Neural cell (in vitro differentiated cells): ENCODE measurements around the gene CYP27B1. TPM values are rescaled to one million over a fixed set of nuclear protein-coding genes. Genes with fewer than 3 reads are reported as not detected.

Experiments
- H2AFZ ChIP-seq: fragments of 200-600, 300-800 bp; sonication (generic), shearing (Covaris generic); 2 replicates; pipeline ENCODE4 v1.6.0; 2014; ENCODE audit warnings: low read depth, mild to moderate bottlenecking, antibody characterized with exemption, low read length, moderate library complexity
- H3F3A ChIP-seq: fragments of 200-600 bp; shearing (Covaris generic); 2 replicates; pipeline ENCODE4 v1.6.1; 2016; ENCODE audit warnings: mild to moderate bottlenecking, moderate library complexity, mixed read lengths, antibody characterized with exemption, low read length; ENCODE audit not compliant: insufficient read depth, poor library complexity, severe bottlenecking
- H3K27ac ChIP-seq: fragments of 200-600, 300-800 bp; sonication (generic), shearing (Covaris generic); 2 replicates; pipeline ENCODE4 v1.5.1; 2014; ENCODE audit warnings: mild to moderate bottlenecking, low read length, moderate library complexity
- H3K27me3 ChIP-seq: fragments of 300-800, 200-600 bp; sonication (generic), shearing (Covaris generic); 2 replicates; pipeline ENCODE4 v1.6.0; 2014; ENCODE audit warnings: mild to moderate bottlenecking, low read depth, low read length, moderate library complexity; ENCODE audit not compliant: insufficient read depth
- H3K36me3 ChIP-seq: fragments of 300-800, 200-600 bp; sonication (generic), shearing (Covaris generic); 2 replicates; pipeline ENCODE4 v1.5.1; 2014; ENCODE audit warnings: mild to moderate bottlenecking, antibody characterized with exemption, low read length, moderate library complexity; ENCODE audit not compliant: insufficient read depth
- H3K4me2 ChIP-seq: fragments of 300-800, 200-600 bp; sonication (generic), shearing (Covaris generic); 2 replicates; pipeline ENCODE4 v1.6.0; 2014; ENCODE audit warnings: mild to moderate bottlenecking, low read length
- H3K4me3 ChIP-seq: fragments of 300-800, 200-600 bp; sonication (generic), shearing (Covaris generic); 2 replicates; pipeline ENCODE4 v1.5.1; 2014; ENCODE audit warnings: mild to moderate bottlenecking, low read length, moderate library complexity
- H3K79me2 ChIP-seq: fragments of 200-600 bp; shearing (Covaris generic); replicated peaks from 2 replicates; pipeline ENCODE4 v1.6.0; 2014; ENCODE audit warnings: mild to moderate bottlenecking, low read length, moderate library complexity; ENCODE audit not compliant: insufficient read depth
- H3K9ac ChIP-seq: fragments of 300-800, 200-600 bp; sonication (generic), shearing (Covaris generic); 2 replicates; pipeline ENCODE4 v1.6.1; 2016; ENCODE audit warnings: mild to moderate bottlenecking, low read length, mixed read lengths
- H3K9me2 ChIP-seq: fragments of 200-600 bp; shearing (Covaris generic); 2 replicates; pipeline ENCODE4 v1.6.1; 2016; ENCODE audit warnings: mild to moderate bottlenecking, low read length, mixed read lengths; ENCODE audit not compliant: insufficient read depth
- H3K9me3 ChIP-seq: fragments of 200-600, 300-800 bp; sonication (generic), shearing (Covaris generic); 2 replicates; pipeline ENCODE4 v1.6.1; 2016; ENCODE audit warnings: mild to moderate bottlenecking, mixed run types, low read length, moderate library complexity, mixed read lengths
- H4K20me1 ChIP-seq: fragments of 200-600 bp; shearing (Covaris generic); 2 replicates; pipeline ENCODE4 v1.6.1; 2016; ENCODE audit warnings: mild to moderate bottlenecking, mixed run types; ENCODE audit not compliant: insufficient read depth
- CTCF ChIP-seq: fragments of 450-650 bp; IDR thresholded peaks from 2 replicates; pipeline ENCODE4 v1.5.1; 2014; ENCODE audit warnings: antibody characterized with exemption, mild to moderate bottlenecking, moderate library complexity; ENCODE audit not compliant: poor library complexity, severe bottlenecking
- EP300 ChIP-seq: fragments of 450-650 bp; conservative IDR thresholded peaks from 2 replicates; pipeline ENCODE4 v1.6.1; 2014; ENCODE audit warnings: antibody characterized with exemption, mild to moderate bottlenecking, moderate library complexity; ENCODE audit not compliant: poor library complexity, severe bottlenecking
- EZH2 ChIP-seq: fragments of 200-600, 300-800 bp; shearing (Covaris generic), sonication (generic); IDR thresholded peaks from 2 replicates; pipeline ENCODE4 v1.6.1; 2014; ENCODE audit warnings: antibody characterized with exemption, low read length, borderline replicate concordance, mild to moderate bottlenecking; ENCODE audit not compliant: insufficient read depth, poor library complexity, severe bottlenecking
- MXI1 ChIP-seq: fragments of 450-650 bp; conservative IDR thresholded peaks from 2 replicates; pipeline ENCODE4 v1.6.1; 2014; ENCODE audit warnings: antibody characterized with exemption, mild to moderate bottlenecking; ENCODE audit not compliant: poor library complexity, severe bottlenecking
- POLR2AphosphoS5 ChIP-seq: IDR thresholded peaks from 2 replicates; pipeline ENCODE4 v1.6.1; 2012
- RAD21 ChIP-seq: fragments of 450-650 bp; conservative IDR thresholded peaks from 2 replicates; pipeline ENCODE4 v1.6.1; 2014; ENCODE audit warnings: antibody characterized with exemption, mild to moderate bottlenecking, moderate library complexity
- REST ChIP-seq: IDR thresholded peaks from 2 replicates; pipeline ENCODE4 v1.6.1; 2012; ENCODE audit warnings: borderline replicate concordance
- SMC3 ChIP-seq: fragments of 450-650 bp; conservative IDR thresholded peaks from 2 replicates; pipeline ENCODE4 v1.6.1; 2014; ENCODE audit warnings: antibody characterized with exemption, mild to moderate bottlenecking, moderate library complexity; ENCODE audit not compliant: poor library complexity
- TAF1 ChIP-seq: IDR thresholded peaks from 2 replicates; pipeline ENCODE4 v1.6.1; 2012; ENCODE audit warnings: low read depth
- polyA minus RNA-seq: library from RNA; depleted of rRNA, polyadenylated mRNA; stranded (reverse); fragments of >200 nt; gene quantifications from 2 replicates; pipeline ENCODE4 v1.2.3, GENCODE V29; 2014
- polyA plus RNA-seq: library from polyadenylated mRNA; depleted of rRNA; stranded (reverse); fragments of >200 nt; gene quantifications from 2 replicates; pipeline ENCODE4 v1.2.3, GENCODE V29; 2014

The CYP27B1 gene
- 0.86 and 1.4 TPM in 2 replicates for polyA plus RNA-seq
- not detected in 2 replicates for polyA minus RNA-seq

- no peaks in the 10 kb centered on the region for H3K9me3 ChIP-seq
- no peaks in the 10 kb centered on the region for H4K20me1 ChIP-seq
- no peaks in the 10 kb centered on the region for H3K9me2 ChIP-seq
- H3K27ac ChIP-seq = no peak within 1 kb of the TSS
- peaks cover 55% of the 10 kb centered on the region for H3K27me3 ChIP-seq
- H3K79me2 ChIP-seq = no peaks in the 10 kb centered on the region
- no peaks in the 10 kb centered on the region for H3K36me3 ChIP-seq
- no peaks in the 10 kb centered on the region for H3F3A ChIP-seq
- H3K9ac ChIP-seq = no peak within 1 kb of the TSS
- TF ChIP-seq SMC3 = no peak
- TF ChIP-seq EZH2 = no peak
- TF ChIP-seq REST = no peak
- TF ChIP-seq TAF1 = no peak
- no peak for TF ChIP-seq EP300
- TF ChIP-seq CTCF = no peak
- TF ChIP-seq POLR2AphosphoS5 = no peak
- TF ChIP-seq RAD21 = no peak
- TF ChIP-seq MXI1 = no peak
- no peak within 1 kb of the TSS for H2AFZ ChIP-seq
- H3K4me2 ChIP-seq = no peak within 1 kb of the TSS
- no peak within 1 kb of the TSS for H3K4me3 ChIP-seq
These were observed at the start of gene CYP27B1 for GRCh38 chr12:57766464-57767304. Gene CYP27B1, minus strand, starts transcription at chr12:57767078. Its CDS starts 37 bp downstream, at chr12:57767041.

GRCh38 chr12:57816001-57816854 is 49.4 kb upstream of the CYP27B1 start:
- Histone ChIP-seq H3K9me2 (no peaks in the 10 kb centered on the region), H3K27ac (no peak overlapping the region), H3K27me3 (no peaks in the 10 kb centered on the region), H2AFZ (no peak overlapping the region), H3K9ac (no peak overlapping the region), H4K20me1 (no peaks in the 10 kb centered on the region), H3K4me3 (no peak overlapping the region), H3K36me3 (no peaks in the 10 kb centered on the region), H3K79me2 (no peaks in the 10 kb centered on the region), H3K9me3 (no peaks in the 10 kb centered on the region), H3K4me2 (no peak overlapping the region), H3F3A (no peaks in the 10 kb centered on the region)
- no peak for TF ChIP-seq CTCF
- no peak for TF ChIP-seq SMC3
- TF ChIP-seq RAD21 = no peak
- no peak for TF ChIP-seq TAF1
- no peak for TF ChIP-seq POLR2AphosphoS5
- TF ChIP-seq EP300 = no peak
- no peak for TF ChIP-seq REST
- TF ChIP-seq EZH2 = no peak
- TF ChIP-seq MXI1 = no peak
